Right lobe of liver (tissue), 4 donors: Measurements from ENCODE around the gene STPG2.

Experiments
- CTCF ChIP-seq, 4 donors: fragments of 200-600 bp in 3 of 4; fragments of 450-650 bp in 1 of 4; IDR thresholded peaks; one replicate each; pipeline versions ENCODE4 v1.5.1 to v1.8.0; 2016 to 2022; ENCODE audit warnings: antibody characterized with exemption in 4 of 4, mild to moderate bottlenecking in 2 of 4
- POLR2A ChIP-seq: fragments of 450-650 bp; IDR thresholded peaks from one replicate; pipeline ENCODE4 v1.6.1; 2017; ENCODE audit warnings: antibody characterized with exemption, mild to moderate bottlenecking
- donor health status: DM: no; HTN: no; CAD: no.
- donor health status: DM: no; HTN: no; CAD: no.
- donor health status: DM: no; HTN: yes; CAD: no.

- TF ChIP-seq CTCF (IDR thresholded peaks at IDR 0.05) = no peak
- TF ChIP-seq POLR2A = no peak
These were observed 553.0 kb downstream of the STPG2 start for GRCh38 chr4:97590266-97590665.
